CD4-positive, alpha-beta T cell treated with Interleukin-6 for 4 hours (primary cell): ENCODE results near the gene SIM1.

Experiments used
- DNase-seq: peaks from one replicate; pipeline ENCODE4 v3.0.0-alpha.2; 2020; ENCODE audit warnings: mixed read lengths

Gene SIM1

DNA sequence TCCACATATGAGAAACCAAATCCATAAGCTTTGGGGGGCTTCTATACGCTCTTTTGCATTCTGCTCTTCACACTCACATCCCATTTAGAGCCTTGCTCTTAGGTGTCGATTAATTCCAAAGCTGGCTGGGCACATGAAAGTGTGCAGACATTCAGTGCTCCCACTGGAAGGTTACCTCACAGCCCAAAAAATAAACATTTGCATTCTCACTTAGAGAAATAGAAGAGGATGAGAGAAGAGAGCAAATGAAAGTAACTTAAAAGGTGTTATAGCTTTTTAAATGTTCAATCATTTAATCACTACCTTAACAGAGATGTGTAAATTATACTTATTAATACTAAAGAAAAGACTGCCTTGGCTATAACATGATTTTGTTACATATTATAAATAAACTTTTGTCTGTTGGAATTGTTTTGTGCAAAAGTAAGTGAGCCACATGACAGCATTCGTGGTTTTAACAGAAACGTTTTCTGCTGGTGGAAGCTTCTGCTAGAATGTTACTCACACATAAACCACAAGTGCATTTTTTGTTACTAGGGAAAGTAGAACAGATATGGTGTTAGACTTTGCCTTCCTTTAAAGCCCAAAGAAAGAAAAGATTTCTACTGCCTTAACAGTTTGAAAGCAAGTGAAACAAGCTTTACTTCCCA, 116.7 kb downstream of the SIM1 start:
- DNase-seq, result no peak

DNA sequence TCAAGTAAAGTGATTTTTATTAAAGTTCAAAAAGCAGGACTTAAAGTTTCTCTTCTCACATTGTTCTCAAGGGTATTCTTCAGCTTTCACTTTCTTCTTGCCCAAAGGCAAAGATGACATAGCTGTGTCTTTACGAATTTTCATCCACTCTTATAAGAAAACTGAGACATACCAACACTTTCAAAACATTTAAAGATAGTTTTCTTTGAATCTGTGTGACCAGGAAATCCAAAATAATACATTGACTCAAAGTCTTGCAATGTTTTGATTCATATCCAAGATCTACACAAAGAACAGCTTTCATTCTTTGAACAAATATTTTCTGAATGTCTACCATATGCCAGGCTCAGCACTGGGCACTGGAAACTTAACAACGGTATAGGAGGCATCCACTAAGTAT, 117.9 kb downstream of the SIM1 start:
- DNase-seq, result no peak

DNA sequence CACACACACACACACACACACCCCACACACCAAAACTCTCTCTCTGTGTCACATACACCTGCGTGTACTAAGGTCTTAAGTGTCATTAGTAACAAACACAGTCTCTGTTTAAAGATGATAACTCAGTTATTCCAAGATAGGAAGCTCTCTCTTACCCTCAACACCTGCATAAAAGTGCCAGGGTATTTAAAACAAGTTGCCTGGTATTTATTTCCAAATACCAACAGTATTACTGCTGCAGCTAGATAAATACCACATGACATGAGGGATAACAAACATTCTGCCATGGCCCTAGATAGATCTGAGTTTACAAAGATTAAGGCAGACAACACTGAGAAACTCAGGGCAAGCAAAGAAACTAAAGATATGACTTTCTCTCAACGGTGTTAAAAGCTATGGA, 118.5 kb downstream of the SIM1 start:
- DNase-seq, result no peak

- no peak for DNase-seq
Measured at GRCh38 chr6:100344761-100345160, 120.0 kb downstream of the SIM1 start.

- no peak for DNase-seq
Measured at GRCh38 chr6:100344321-100344720, 120.4 kb downstream of the SIM1 start.

GRCh38 chr6:100343316-100344077, 121.2 kb downstream of the SIM1 start:
- DNase-seq, result no peak

- DNase-seq, result no peak
Measured at GRCh38 chr6:100342830-100343229, 121.9 kb downstream of the SIM1 start.

DNA sequence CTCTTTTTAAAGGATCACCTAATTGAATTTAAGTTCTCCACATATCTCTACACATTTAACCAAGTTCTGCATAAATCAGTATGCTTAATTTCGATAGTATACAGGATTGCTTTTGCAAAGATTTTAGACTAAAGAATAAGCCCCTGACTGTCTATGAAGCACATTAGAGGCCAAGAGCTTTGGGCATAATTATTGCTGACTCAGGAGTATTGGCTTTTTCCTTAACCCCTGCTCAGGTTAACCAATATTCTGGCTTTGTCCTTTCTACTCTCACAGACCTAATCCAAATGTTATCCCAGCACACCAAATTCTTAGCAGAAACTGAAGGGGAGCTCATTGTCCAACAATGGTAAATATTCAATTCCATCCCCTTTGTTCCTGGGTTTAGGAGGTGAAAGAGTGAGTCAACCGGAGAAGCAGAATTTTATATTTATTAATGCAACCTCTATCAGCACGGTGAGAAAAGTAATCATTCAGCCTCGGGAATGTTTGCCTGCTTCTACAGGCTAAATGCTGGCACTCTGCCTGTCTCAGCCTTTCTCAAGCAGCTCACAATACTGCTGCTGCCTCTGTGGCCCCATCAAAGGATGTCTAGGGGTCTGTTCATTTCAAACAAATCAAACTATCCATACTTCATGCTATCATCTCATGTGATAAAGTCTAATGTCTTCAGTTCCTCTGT, 125.0 kb downstream of the SIM1 start:
- DNase-seq, result no peak

- DNase-seq, result no peak
Measured at GRCh38 chr6:100338090-100338489, 126.6 kb downstream of the SIM1 start.

GRCh38 chr6:100336876-100337275, 127.8 kb downstream of the SIM1 start:
- no peak for DNase-seq

DNA sequence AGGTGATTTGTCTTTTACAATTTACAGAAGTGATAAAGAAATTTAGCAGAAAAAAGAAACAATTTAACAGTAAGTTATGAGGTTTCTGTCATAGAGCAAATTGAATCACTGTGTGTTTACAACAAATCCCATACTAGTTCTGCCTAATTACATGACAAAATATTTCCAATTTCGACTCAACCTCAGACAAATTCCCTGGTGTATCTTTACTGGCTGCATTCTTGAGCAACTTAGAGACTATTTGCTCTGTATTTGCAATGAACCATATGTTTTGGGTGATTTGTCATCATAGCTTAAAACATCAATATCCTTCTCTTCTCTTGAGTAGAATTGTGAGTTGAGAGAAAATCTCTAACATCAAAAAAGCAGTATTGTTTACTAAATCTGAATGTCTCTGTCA, 128.7 kb downstream of the SIM1 start:
- no peak for DNase-seq
